Stimulated activated CD4-positive, alpha-beta T cell treated with anti-CD3 and anti-CD28 coated beads, Interleukin-15, amount 100 ng/mL, for 1 hour (primary cell): ENCODE measurements around the gene ST6GALNAC3.
"Not testable (repeated sequence)": the region's sequence is repeated elsewhere in the genome, so short reads cannot be mapped to it uniquely, and the experiment has no call there.

Experiments used
- DNase-seq, 2 donors: peaks; one replicate each; pipeline ENCODE4 v3.0.0-alpha.2; 2020; ENCODE audit warnings: low read depth in 1 of 2, low spot score in 1 of 2

The ST6GALNAC3 gene

DNA sequence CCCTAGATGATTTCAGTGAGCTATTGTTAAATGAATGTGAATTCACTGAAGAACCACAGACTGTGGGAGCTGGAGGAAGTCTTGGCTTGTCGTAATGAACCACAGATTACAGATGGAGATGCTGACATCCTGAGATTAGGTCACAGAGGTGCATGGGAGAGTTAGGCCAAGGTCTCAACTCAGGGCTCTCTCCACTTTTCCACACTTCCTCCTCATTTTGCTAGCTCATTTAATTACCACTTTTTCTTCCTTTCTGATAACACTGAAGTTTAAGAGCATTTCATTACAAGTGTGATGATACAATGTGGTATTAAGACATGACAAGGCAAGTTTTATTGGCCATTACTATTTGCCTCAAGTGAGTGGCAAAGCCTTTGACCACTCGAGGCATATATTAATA lies 30.8 kb downstream of the ST6GALNAC3 start:
- no peak for DNase-seq

DNA sequence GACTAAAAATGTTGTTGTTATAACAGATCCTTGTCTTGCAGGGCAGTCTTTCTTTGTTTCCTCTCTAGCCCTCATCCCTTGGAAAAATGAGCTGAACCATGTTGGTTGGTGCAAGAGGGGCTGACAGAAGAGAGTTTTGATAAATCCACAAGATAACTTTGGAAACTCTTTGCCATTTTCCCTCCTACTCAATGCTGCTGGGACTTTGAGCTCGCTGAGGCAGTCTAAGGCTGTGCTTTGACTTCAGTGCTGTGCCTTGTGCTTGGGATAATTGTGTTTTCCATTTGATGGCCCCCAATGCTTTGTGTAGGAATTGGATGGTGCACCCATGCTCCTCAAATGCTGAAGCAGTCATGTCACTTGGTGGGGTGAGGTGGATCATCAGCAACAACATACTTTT lies 31.7 kb downstream of the ST6GALNAC3 start:
- DNase-seq: no peak

DNA sequence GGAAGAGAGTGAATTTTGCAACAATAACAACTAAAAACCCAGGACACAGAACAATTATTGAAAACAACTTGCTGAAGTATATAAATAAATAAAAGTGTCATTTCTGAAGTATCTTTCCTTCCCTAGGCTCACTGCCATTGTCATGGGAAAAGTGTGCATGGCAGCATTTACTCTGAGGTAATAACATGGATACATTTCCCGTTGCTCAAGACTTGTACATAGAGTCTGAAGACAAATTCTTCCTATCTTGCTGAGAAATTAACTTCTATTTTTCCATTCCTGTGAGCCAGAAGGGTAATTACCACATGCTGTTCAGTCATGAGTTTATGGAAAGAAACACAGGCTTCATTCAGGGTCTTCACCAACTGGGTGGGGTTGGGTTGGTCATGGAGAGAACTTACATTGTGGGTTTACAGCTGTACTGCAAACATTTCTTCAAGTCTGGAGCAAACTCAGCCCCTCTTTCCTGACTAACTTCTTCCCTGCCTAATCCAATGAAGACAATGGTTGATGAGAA lies 32.2 kb downstream of the ST6GALNAC3 start:
- DNase-seq: no peak

DNA sequence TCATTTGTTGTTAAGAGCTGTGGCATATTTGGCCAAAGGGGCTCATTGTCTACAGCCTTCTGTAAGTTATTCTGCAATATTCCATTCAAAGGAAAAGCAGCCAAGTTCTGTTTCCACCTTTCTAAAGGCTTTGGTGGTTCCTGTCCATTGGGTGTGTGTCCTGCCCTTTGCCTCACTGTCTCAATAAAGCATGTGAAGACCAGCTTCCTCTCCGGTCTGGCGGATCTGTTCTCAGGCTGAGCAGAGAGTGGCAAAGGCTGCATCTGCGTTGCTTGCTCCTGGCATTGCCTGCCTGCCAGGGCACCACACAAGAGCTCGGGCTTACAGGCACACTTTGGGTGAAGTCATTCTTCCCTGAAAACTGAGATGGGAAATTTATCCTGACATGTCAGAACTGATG lies 34.9 kb downstream of the ST6GALNAC3 start:
- no peak for DNase-seq

DNA sequence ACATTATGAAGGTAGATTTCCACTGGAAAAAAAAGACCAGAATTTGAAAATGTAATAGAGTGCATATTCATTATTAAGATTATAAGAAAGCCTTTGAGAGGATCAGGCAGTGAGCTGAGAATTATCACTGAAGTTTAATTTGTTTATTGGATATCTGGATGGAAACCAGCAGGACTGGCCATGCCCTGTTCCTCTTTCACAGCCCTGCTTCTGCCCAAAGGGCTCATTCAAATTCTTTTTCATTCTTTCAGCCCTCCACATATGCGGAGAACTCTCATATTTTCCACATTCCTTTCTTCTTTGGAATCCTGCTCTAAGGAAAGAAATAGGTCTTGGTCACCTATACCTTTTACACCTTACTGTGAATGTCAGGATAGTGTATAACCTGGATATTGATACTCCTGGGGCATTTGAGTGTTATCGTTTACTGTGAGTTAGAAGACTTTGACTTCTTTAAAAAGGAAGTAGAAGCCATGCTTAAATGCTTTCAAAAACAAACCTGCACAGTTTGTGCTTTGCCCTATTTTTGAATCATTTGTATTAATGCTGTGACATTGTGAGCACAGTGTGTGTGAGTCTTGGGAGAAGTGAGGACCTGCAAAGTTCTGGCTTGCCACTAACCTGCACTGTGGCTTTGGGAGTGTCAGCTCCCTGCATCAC lies 35.5 kb downstream of the ST6GALNAC3 start:
- DNase-seq: no peak

DNA sequence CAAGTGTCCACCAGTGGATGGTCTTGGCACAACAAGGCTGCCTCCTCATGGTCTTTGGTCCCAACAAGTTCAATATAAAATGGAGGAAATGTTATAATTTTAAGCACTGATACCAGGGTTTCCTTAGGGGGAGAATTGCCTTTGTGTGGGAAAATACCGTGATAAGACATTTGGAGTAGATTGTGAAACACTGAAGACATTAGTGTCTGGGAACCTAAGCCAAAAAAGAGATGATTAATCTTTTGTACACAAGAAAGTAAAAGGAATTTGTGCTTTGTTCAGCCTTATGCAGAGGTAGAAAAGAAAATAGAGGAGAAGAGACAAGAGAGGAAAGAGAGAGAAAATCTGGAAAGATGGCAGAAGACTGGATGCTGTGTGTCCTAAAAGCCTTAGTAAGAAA lies 36.1 kb downstream of the ST6GALNAC3 start:
- DNase-seq: no peak

DNA sequence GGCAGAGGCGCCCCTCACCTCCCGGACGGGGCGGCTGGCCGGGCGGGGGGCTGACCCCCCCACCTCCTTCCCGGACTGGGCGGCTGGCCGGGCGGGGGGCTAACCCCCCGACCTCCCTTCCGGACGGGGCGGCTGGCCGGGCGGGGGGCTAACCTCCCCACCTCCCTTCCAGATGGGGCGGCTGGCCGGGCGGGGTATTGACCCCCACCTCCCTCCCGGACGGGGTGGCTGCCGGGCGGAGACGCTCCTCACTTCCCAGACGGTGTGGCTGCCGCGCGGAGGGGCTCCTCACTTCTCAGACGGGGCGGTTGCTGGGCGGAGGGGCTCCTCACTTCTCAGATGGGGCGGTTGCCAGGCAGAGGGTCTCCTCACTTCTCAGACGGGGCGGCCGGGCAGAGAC lies 37.8 kb downstream of the ST6GALNAC3 start:
- DNase-seq: not testable (repeated sequence)

DNA sequence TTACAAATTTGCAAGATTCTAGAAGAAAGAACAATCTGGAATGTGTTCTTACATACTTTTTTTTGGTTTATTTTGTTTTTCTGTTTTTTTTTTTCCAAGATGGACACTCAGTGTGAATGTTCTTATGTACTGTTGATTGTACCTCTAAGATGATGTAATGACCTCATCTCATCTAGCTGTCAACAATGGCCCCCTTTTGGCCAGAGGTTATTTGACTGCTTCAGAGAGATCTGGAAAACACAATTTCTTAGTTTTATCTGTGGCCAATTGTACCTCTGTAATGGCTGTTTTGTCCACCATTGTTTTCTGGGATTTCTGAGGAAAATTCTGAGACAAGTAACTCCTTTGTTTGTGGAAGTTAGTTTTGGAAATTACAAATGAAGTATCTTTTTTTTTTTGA lies 38.9 kb downstream of the ST6GALNAC3 start:
- no peak for DNase-seq

DNA sequence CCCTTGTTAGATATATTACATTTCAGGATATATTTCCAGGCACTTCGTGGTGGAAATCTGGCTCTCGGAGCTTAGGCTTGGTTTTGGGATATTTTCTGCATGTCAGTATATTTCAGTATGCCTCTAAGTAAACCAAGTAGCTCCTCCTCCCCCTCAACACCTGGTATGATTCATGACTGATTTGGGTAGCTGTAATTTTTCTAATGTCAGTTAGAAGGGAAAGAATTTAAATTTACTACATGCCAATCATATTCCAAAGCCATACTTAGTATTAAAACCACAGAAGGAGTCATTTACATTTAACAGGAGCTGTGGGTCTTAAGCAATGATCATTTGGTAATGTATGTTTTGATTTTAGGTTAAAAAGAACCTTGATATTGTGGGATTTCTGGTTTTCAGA lies 40.6 kb downstream of the ST6GALNAC3 start:
- DNase-seq: no peak

DNA sequence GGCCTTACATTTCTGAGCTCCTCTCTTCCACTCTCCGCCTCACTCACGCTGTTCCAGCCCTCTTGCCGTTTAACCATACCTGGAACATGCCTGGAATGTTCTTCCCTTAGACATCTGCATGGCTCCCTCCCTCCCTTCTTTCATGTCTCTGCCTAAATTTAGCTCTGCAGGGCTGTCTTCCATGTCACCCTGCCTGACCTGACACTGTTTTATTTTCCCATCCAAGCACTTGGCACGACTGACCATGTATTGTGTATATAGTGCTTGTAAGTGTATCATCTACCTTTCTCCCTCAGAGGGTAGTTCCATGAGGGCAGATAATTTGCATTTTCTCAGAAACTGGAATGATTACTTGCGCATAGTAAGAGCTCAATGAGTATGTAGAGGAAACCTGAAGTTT lies 47.3 kb downstream of the ST6GALNAC3 start:
- no peak for DNase-seq

DNA sequence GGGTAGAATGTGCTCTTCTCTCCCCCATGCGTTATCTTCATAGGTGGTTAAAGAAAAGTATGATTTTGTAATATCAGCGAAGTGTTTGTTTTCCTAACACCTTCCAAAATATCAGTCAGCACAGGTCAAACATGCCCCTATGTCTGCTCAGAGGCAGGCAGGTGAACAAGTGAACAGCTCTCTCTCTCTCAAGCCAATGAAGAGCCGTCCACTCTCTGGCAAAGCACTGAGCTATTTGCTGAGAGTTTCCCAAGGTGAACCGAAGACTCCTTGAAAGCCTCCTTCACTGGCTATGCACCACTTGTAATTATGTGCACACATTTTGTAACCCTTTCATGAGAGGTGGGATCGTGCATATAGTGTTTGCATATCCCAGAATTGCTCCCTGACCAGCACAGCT lies 47.7 kb downstream of the ST6GALNAC3 start:
- DNase-seq: no peak

DNA sequence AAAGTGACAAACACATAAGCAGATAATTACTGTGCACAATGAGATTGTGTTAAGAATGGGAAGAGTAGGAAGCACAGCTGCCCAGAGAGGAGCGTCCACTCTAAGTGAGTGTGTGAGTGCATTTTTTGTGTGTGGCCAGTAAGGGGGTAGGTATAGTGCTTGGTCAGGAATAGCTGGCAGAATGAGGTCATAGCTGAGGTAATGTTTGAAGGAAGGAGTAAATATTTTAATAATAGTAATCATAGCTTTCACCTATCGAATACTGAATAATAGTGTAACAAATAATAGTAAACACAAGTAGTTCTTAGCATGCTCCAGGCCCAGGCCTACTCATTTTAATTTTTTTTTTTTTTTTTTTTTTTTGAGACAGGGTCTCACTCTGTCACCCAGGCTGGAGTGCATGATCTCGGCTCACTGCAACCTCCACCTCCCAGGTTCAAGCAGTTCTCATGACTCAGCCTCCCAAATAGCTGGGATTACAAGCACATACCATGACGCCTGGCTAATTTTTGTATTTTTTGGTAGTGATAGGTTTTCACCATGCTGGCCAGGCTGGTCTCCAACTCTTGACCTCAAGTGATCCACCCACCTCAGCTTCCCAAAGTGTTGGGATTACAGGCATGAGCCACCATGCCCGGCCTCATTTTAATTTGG lies 49.0 kb downstream of the ST6GALNAC3 start:
- DNase-seq: not testable (repeated sequence)

DNA sequence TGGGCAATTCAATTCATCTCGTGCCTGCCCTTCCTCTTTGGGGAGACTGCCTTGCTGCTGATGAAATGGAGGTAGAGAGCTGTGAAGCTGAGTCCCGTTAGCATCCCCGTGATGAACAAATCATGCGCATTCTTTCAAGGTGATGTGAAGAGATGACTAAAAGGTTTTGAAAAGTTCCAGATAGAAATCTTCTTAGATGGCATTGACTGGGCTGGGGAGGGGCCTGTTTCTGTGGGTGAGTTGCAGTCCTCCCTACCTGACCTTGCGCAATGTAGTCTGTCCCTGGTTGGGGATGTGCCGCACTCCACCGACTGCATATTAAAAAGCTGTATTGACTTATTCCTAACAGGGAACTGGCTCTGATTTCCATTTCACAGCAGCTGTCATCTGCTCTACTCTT lies 49.6 kb downstream of the ST6GALNAC3 start:
- no peak for DNase-seq

DNA sequence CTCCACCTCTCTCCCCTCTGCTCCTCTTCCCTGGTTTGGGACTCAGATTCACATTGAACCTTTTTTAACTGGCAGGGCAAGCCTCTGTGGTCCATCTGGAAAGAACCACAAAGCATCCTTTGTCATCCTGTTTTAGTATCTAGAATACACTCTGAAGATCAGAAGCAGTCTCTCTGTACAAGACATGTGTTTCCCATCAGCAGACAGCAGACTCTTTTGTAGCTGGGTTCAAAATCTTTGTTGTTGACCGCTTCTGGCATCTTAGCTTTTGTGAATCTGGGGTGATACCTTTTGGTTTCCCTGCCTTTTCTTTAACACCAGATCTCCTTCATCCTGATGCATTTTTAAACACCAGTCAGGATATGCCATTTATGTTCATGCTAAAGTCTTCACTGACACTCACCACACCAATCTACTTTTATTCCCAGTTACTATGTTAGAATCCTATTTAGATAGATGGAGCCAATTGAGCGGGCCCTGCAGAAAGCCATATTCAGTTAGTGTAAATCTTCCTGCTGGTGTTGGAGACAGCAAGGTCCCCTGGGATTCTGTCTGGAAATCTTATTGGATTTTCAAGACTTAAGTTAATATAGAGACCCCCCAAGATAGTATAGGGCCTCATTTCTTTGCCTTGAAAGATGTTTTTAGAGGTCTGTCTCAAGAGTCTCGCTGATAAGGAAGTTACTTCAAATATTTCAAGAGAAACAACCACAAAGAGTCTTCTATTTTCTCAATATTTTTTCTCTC lies 51.1 kb downstream of the ST6GALNAC3 start:
- no peak for DNase-seq

DNA sequence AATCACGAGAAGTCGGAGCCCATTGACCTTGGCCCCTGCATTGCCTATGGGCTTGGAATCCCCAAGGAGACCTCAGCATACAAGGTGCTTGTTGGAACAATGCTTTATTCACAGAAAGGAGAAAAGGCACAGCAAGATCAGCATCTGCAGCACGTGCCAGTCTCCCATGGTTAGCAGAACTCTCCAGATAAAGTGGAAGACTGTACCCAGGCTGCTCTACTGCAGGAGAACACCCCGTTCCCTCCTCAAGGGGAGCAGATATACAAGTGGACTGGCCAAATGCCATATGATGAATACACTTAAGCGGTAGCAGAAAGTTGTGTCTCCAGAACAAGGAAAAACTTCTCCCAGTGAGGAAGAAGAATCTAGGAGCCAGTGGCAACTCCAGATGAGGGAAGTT lies 53.5 kb downstream of the ST6GALNAC3 start:
- DNase-seq: no peak

DNA sequence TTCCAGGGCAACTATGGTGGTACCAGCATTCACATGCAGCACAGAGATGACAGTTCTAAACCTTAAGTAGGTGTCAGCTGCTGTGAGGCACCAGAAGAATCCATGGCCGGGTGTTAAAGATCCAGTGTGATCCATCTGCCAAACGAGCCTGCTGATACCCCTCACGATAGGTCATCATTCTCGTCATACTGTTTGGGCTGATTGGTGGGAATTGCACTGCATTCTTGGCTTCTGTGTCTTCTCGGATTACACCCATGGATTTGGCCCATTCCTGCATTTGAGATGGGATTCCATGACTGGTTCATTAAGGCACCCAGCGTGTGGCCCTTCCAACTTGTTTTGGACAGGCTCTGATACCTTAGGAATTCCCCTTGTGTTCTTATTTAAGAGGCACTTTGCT lies 55.2 kb downstream of the ST6GALNAC3 start:
- DNase-seq: no peak

DNA sequence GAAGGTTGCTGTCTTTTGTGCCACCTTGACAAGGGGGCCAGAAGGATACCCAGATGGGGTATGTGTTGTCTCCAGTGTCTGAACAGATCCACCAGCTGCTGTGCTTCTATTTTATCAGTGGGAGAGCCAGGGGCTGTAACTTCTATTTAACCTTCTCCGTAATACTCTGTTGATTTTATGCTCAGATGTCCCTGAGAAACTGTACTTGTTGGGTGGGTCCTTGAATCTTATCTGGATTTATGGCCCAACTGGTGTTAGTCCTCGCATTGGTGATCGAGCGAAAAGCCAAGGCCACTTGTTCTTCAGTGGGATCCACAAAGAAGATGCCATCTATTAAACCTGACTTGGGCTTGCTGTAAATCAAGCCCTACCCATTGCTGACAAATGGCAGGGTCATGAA lies 56.4 kb downstream of the ST6GALNAC3 start:
- DNase-seq: no peak

DNA sequence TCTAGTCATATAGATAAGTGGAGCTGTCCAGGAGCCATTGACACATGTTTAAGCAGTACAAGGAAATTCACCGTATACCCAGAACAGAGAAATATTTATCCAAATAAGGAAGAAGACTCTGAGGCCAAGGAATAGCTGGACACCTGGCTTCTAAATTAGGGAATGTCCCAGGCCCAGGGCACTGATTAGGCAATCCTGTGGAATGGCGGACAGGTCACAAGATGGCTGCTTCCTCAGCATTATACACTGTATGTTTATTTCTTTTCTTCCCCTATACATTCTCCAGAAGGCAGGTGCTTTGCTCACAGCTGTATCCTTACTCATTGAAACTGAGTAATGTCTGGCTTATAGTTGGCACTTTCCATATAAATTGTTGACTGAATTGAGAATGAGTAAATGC lies 59.4 kb downstream of the ST6GALNAC3 start:
- no peak for DNase-seq

DNA sequence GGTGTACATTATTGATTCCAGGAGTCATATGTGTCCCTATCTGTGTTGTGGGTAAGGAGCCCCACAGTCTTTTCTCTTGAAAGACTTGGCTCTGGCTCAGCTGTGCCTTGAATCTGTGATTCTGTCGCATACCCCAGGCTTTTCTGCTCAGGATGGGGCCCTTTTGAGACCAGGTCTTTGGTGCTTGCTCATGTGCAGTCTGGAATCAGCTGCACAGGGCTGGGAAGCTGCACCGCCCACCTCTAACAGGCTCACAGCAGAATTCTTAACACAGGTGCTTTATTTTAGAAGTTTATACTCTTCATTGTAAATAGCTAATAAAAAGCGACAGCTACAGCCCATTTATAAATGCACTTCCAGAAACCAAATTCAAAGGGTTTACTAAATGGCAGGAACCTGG lies 61.3 kb downstream of the ST6GALNAC3 start:
- no peak for DNase-seq

DNA sequence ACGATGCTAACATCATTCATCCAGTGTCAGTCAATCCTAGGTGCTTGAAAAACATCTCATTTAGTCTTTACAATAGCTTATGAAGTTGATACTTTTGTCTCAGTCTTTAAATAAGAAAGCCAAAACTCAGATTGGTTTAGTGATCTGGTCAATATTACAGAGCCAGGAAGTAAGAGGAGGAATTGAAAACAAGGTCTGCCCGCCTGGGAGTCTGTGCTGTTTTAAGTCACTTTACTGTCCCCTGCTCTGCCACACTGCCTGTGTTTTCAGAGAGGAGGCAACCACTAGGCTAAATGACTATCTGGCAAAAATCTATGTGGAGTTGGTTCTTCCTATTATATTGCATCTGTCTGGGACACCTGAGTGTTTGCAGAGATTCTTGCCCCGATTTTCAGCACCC lies 62.3 kb downstream of the ST6GALNAC3 start:
- no peak for DNase-seq

DNA sequence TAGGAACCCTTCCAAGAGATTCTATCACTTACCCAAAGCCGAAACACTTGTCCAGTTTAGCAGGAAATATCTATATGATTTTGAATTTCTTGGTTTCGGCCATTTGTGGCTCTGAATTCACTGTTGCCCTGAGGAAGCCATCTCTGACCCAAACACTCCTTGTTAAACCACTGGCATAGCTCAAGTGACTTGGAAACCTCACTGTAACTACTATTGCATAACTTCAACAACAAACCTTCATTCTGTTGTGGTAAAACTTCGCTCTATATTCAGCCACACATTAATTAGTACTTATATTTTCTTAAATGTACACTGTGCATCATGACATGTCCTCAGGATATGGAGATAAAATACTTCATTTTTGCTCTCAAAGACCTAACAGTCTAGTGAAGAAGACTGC lies 63.2 kb downstream of the ST6GALNAC3 start:
- DNase-seq: no peak

DNA sequence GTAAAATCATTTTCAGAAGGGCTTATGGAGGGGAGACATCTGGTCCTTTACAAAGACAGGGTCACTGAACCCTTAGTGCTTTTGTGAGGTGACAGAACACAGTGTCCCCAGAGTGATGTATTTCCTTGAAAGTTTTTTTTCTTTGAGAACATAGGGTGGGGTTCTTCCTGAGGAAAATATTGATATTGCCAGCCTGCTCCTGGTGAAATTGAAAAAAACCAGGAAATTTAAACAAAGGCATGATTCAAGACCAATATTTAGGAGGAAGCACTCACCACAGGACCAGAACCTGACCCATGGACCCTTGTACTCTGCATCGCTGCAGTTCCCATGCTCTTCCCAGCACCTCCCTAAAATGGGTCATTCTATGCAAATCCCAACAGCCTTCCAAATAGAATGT lies 63.7 kb downstream of the ST6GALNAC3 start:
- DNase-seq: no peak
